Measurements from ENCODE around the gene LCN9.
"Not testable (repeated sequence)": the region's sequence is repeated elsewhere in the genome, so short reads cannot be mapped to it uniquely, and the experiment has no call there.

Gene LCN9

GRCh38 chr9:135661816-135662560 is 1.1 kb upstream of the LCN9 start:
- H3K36me3 ChIP-seq (ENCODE audit: insufficient read depth, low read length), result no peaks in the 10 kb centered on the region
- H3K9ac ChIP-seq (ENCODE audit: low read depth, low read length), result no peak overlapping the region
- no peaks in the 10 kb centered on the region for H3K9me3 ChIP-seq (ENCODE audit: control insufficient read depth, insufficient read depth, low read length)
- peaks cover 3% of the 10 kb centered on the region; the same call in 1 of the 2 replicates for H3K4me1 ChIP-seq (ENCODE audit: insufficient read depth, low read length)

DNA sequence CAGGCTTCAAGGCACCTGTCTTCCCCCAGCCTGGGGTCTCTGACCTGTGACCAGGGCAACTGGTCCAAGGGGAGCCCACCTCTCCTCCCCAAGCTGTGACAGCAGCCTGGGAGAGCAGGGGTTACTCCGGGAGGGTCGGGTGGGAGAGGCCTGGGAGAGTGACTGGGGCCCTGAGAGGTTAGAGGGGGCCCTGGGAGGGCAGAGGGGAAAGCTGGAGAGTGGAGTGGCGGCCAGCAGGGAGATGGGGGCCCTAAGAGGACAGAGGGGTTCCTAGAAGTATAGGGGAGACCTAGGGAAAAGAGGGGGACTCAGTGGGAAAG is 302 bp downstream of the LCN9 start:
- Histone ChIP-seq H3K4me1 (ENCODE audit: insufficient read depth, low read length) (peaks cover 3% of the 10 kb centered on the region; the same call in 1 of the 2 replicates), H3K9ac (ENCODE audit: low read depth, low read length) (no peak overlapping the region), H3K36me3 (ENCODE audit: insufficient read depth, low read length) (no peaks in the 10 kb centered on the region), H3K9me3 (ENCODE audit: control insufficient read depth, insufficient read depth, low read length) (no peaks in the 10 kb centered on the region)

- no peak overlapping the region for H3K9ac ChIP-seq (ENCODE audit: low read depth, low read length)
- H3K4me1 ChIP-seq (ENCODE audit: insufficient read depth, low read length), result peaks cover 3% of the 10 kb centered on the region; the same call in 1 of the 2 replicates
- H3K36me3 ChIP-seq (ENCODE audit: insufficient read depth, low read length), result no peaks in the 10 kb centered on the region
- H3K9me3 ChIP-seq (ENCODE audit: control insufficient read depth, insufficient read depth, low read length), result no peaks in the 10 kb centered on the region
These were observed 748 bp downstream of the LCN9 start for GRCh38 chr9:135663857-135664256.

DNA sequence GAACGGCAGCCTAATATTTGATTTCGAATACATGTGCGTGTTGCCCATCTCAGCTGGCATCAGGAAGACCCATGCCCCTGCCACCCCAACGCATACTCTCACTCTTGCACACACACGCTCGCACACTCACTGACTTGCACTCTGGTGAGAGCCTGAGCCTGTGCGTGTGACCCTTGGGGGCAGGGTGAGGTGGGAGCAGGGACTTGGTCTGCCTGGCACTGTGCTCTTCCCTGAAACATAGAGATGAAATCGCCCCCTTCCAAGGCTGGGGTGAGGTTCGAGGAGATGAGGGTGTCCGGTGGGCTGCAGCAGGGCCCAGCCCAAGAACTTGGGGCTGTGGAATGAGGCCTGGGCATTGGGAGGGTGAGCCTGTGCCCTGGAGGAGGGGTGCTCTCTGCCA is 1.2 kb downstream of the LCN9 start:
- no peaks in the 10 kb centered on the region for H3K36me3 ChIP-seq (ENCODE audit: insufficient read depth, low read length)
- no peaks in the 10 kb centered on the region for H3K9me3 ChIP-seq (ENCODE audit: control insufficient read depth, insufficient read depth, low read length)
- peaks cover 3% of the 10 kb centered on the region; the same call in 1 of the 2 replicates for H3K4me1 ChIP-seq (ENCODE audit: insufficient read depth, low read length)
- no peak overlapping the region for H3K9ac ChIP-seq (ENCODE audit: low read depth, low read length)

DNA sequence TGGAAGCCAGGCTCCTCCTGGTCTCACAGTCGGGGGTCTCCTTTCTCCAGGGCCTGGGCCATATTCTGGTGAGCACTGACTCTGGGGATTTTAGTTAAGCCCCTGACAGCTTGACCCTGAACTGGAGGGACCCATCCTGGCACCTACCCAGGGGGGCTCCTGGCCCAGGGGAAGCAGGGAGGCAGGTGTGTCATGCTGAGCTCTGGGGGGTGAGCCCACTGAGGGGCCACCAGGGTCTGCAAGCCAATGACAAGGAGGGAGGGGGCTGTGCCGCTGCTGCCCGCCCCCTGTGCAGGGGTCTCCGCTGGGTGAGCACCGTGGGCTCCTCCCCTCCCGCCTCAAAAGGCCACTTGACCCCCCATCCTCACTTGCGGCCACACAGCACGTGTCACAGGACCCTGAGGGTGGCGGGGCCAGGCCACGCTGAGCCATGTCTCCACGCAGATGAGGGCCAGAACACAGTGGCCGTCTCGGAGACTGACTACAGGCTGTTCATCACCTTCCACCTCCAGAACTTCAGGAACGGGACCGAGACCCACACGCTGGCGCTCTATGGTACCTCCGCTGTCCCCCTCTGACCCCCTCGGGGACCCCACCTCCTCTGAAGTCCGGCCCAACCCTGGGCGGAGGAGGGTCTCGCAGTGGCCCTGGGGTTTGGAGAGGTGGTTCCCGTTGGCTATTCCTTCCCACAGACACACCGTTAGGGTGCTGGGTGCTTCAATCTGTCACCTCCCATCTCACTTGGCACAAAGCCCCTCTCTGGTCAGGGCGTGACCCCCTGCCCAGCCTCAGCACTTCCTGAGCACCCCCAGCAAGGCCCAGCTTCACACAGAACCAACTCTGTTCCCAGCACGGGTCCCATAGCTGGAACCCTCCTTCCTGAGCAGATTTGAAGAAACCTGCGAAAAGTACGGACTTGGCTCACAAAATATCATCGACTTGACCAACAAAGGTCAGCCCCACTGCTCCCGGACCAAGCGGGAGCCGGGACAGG is 2.0 kb downstream of the LCN9 start:
- H3K9me3 ChIP-seq (ENCODE audit: control insufficient read depth, insufficient read depth, low read length), result no peaks in the 10 kb centered on the region
- H3K9ac ChIP-seq (ENCODE audit: low read depth, low read length), result no peak overlapping the region
- H3K36me3 ChIP-seq (ENCODE audit: insufficient read depth, low read length), result no peaks in the 10 kb centered on the region
- H3K4me1 ChIP-seq (ENCODE audit: insufficient read depth, low read length), result peaks cover 3% of the 10 kb centered on the region; the same call in 1 of the 2 replicates

DNA sequence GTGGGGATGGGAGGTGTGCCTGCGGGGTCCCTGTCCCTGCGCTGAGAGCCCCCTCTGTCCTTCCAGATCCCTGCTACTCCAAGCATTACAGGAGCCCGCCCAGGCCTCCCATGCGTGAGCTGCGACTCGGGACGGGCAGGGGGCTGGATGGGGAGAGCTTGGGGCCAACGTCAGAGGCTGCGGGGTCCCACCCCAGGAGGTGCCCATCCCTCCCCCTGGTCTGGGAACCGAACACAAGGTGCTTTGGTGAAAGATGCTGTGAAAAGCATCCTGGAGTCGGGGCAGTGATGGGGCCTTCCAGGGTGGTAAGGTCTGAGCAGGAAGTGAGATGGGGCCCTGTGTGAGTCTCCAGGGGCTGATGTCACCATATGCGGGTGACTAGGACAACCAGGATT is 2.7 kb downstream of the LCN9 start:
- Histone ChIP-seq H3K9ac (ENCODE audit: low read depth, low read length) (no peak overlapping the region), H3K4me1 (ENCODE audit: insufficient read depth, low read length) (peaks cover 3% of the 10 kb centered on the region; the same call in 1 of the 2 replicates), H3K9me3 (ENCODE audit: control insufficient read depth, insufficient read depth, low read length) (no peaks in the 10 kb centered on the region), H3K36me3 (ENCODE audit: insufficient read depth, low read length) (no peaks in the 10 kb centered on the region)

GRCh38 chr9:135666534-135667462 is 3.7 kb downstream of the LCN9 start:
- Histone ChIP-seq H3K4me1 (ENCODE audit: insufficient read depth, low read length) (peaks cover 3% of the 10 kb centered on the region; the same call in 1 of the 2 replicates), H3K9ac (ENCODE audit: low read depth, low read length) (no peak overlapping the region), H3K9me3 (ENCODE audit: control insufficient read depth, insufficient read depth, low read length) (no peaks in the 10 kb centered on the region), H3K36me3 (ENCODE audit: insufficient read depth, low read length) (no peaks in the 10 kb centered on the region)

GRCh38 chr9:135667463-135668001 is 4.4 kb downstream of the LCN9 start:
- Histone ChIP-seq H3K9me3 (ENCODE audit: control insufficient read depth, insufficient read depth, low read length) (no peaks in the 10 kb centered on the region), H3K9ac (ENCODE audit: low read depth, low read length) (no peak overlapping the region), H3K4me1 (ENCODE audit: insufficient read depth, low read length) (peaks cover 3% of the 10 kb centered on the region; the same call in 1 of the 2 replicates), H3K36me3 (ENCODE audit: insufficient read depth, low read length) (no peaks in the 10 kb centered on the region)

GRCh38 chr9:135669018-135669417 is 5.9 kb downstream of the LCN9 start:
- H3K9me3 ChIP-seq (ENCODE audit: control insufficient read depth, insufficient read depth, low read length); H3K36me3 ChIP-seq (ENCODE audit: insufficient read depth, low read length); H3K9ac ChIP-seq (ENCODE audit: low read depth, low read length); H3K4me1 ChIP-seq (ENCODE audit: insufficient read depth, low read length): not testable (repeated sequence)

DNA sequence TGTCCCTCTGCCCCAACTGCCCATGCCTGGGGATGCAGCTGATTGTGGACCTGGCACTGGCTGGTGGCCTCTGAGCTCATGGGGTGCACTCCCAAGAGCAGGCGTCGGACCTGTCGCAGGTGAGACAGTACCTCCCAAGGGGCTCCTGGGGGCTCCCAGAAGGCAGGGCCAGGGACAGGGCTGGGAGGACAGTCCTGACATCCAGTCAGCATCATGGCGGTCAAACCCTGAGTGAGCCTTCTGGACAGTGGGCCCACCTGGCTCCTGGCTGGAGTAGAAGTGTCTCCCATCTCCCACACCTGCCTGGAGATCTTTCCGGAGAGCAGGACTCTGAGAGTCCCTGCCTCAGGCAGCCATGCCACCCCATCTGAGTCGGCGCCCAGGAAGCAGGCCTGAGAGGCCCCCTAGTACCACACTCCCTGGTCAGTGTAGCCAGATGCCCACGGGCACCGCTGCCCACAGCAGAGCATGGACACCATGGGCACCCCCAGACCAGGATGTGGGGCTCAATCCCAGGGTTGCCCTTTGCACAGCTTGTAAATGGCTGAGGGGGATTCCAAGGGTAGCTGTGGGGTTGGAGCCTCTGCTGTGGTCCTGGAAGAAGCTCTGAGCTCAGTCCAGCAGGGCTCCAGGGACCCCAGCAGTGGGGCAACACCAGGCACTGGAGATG is 6.6 kb downstream of the LCN9 start:
- H3K9ac ChIP-seq (ENCODE audit: low read depth, low read length), result no peak overlapping the region
- H3K4me1 ChIP-seq (ENCODE audit: insufficient read depth, low read length), result no peaks in the 10 kb centered on the region
- H3K36me3 ChIP-seq (ENCODE audit: insufficient read depth, low read length), result no peaks in the 10 kb centered on the region
- no peaks in the 10 kb centered on the region for H3K9me3 ChIP-seq (ENCODE audit: control insufficient read depth, insufficient read depth, low read length)

DNA sequence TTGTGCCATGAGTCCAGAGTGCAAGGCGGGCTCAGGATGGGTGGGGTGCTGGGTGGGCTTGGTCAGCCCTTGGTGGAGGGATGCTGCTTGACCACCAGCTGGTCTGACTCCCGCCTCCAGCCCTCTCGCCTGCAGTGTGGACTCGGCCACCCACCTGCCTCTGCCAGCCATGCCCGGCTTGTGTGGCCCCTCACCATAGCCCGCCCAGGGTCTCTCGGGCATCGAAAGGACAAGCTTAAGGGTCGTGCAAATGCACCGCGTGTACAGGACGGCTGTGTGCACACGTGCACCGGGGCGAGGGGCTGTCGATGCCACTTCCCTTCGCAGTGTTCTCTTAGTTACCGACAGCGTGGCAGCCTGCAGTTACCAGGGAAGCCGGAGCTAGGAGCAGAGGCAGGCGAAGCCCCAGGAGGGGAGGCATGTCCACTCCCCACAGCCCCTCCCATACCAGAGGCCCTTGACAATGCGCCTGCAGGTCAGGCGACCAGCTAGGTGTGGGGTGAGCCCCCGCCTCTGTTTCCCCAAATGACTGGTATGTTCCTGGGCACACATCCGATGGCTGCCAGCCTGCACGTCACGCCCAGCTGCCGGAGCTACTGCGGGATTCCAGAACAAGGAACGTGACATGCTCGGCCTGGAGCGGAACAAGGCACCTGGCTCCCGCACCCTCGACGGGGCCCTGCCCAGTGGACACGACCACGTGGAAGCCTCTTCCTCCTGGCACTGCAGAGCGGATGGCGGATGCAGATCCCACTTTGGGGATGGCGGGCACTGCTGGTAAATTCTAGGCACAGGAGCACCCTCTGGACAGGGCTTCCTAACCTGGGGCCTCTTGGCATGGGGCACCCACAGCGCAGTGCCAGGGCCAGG is 7.8 kb downstream of the LCN9 start:
- Histone ChIP-seq H3K9ac (ENCODE audit: low read depth, low read length) (no peak overlapping the region), H3K9me3 (ENCODE audit: control insufficient read depth, insufficient read depth, low read length) (no peaks in the 10 kb centered on the region), H3K36me3 (ENCODE audit: insufficient read depth, low read length) (no peaks in the 10 kb centered on the region), H3K4me1 (ENCODE audit: insufficient read depth, low read length) (no peaks in the 10 kb centered on the region)

- Histone ChIP-seq H3K9ac (ENCODE audit: low read depth, low read length) (no peak overlapping the region), H3K4me1 (ENCODE audit: insufficient read depth, low read length) (no peaks in the 10 kb centered on the region)
These were observed 8.5 kb downstream of the LCN9 start for GRCh38 chr9:135671591-135672041.

GRCh38 chr9:135672786-135673185 is 9.7 kb downstream of the LCN9 start:
- not testable (repeated sequence) for H3K4me1 ChIP-seq (ENCODE audit: insufficient read depth, low read length); H3K36me3 ChIP-seq (ENCODE audit: insufficient read depth, low read length); H3K9me3 ChIP-seq (ENCODE audit: control insufficient read depth, insufficient read depth, low read length); H3K9ac ChIP-seq (ENCODE audit: low read depth, low read length)

More at GRCh38 chr9:135671591-135672041, 8.5 kb downstream of the LCN9 start:
- Histone ChIP-seq H3K36me3 (ENCODE audit: insufficient read depth, low read length) (no peaks in the 10 kb centered on the region), H3K9me3 (ENCODE audit: control insufficient read depth, insufficient read depth, low read length) (no peaks in the 10 kb centered on the region)
